Progenitor cell of endocrine pancreas (in vitro differentiated cells): ENCODE measurements around the gene DBT. TPM values are rescaled to one million over a fixed set of nuclear protein-coding genes. Genes with fewer than 3 reads are reported as not detected.

Experiments
- DNase-seq: peaks from one replicate; pipeline ENCODE4 v3.0.0; 2021; ENCODE audit warnings: low spot score; ENCODE audit not compliant: unreplicated experiment
- H3K27ac Mint-ChIP-seq: 2 replicates; pipeline ENCODE4 v1.8.0; 2021; ENCODE audit warnings: mild to moderate bottlenecking, moderate library complexity, mixed read lengths
- H3K27me3 Mint-ChIP-seq: 2 replicates; pipeline ENCODE4 v1.8.0; 2021; ENCODE audit warnings: mixed read lengths
- H3K36me3 Mint-ChIP-seq: 2 replicates; pipeline ENCODE4 v1.8.0; 2022; ENCODE audit warnings: mixed read lengths; ENCODE audit not compliant: insufficient read depth
- H3K4me1 Mint-ChIP-seq: 2 replicates; pipeline ENCODE4 v1.8.0; 2021; ENCODE audit warnings: low read depth, mixed read lengths
- H3K4me3 Mint-ChIP-seq: 2 replicates; pipeline ENCODE4 v1.8.0; 2021; ENCODE audit warnings: low read depth, mild to moderate bottlenecking, moderate library complexity, mixed read lengths
- H3K9me3 Mint-ChIP-seq: 2 replicates; pipeline ENCODE4 v1.8.0; 2021; ENCODE audit warnings: low read depth, mixed read lengths
- CTCF ChIP-seq: fragments of 200-600 bp; sonication (generic); IDR thresholded peaks from one replicate; pipeline ENCODE4 v1.5.0; 2021; ENCODE audit warnings: antibody characterized with exemption, mild to moderate bottlenecking; ENCODE audit not compliant: unreplicated experiment
- total RNA-seq: library from RNA; stranded (reverse); gene quantifications from 2 replicates; pipeline ENCODE4 v1.2.1, GENCODE V29; 2021

DBT gene
- total RNA-seq, 1 donor from 2014 or later: 20.4 TPM

DNA sequence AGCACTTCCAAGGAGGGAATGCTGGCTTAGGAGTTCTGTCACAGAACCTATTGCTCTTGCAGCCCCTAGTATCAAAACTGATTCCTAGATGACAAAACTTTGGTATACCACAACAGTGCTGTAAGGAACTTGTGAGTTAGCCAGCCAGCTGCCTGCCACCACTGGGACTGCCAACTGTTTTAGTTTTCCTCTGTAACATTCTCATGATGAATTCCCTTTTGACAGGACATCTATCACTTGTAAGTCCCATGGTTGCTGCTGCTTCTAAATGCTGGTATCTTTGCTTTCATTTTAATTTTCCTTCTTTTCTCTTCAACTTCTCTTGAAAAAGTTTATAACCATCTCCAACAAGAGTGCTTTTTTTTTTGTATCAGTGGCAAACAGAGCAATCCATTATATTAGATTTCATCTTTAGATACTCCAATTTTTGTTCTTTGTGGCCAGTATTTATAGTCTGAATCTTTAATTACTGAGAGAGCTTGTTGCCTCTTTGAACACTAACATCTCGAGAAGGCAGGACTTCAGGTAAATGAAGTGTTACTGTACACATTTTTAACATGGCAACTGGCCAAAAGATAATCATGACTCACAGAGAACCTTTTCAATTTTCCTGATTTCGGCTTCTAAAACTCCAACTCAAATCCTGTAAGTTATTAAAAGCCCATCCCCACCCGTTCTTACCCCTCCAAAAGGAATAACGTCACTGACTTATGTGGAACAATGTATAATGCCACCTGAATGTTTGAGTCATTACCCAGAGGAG is 19.8 kb downstream of the DBT start:
- Mint-ChIP-seq H3K36me3 (peaks cover 21% of the 10 kb centered on the region), H3K4me3 (no peak overlapping the region), H3K27ac (no peak overlapping the region), H3K9me3 (no peaks in the 10 kb centered on the region), H3K4me1 (no peaks in the 10 kb centered on the region), H3K27me3 (no peaks in the 10 kb centered on the region)
- no peak for DNase-seq
- TF ChIP-seq CTCF: no peak

DNA sequence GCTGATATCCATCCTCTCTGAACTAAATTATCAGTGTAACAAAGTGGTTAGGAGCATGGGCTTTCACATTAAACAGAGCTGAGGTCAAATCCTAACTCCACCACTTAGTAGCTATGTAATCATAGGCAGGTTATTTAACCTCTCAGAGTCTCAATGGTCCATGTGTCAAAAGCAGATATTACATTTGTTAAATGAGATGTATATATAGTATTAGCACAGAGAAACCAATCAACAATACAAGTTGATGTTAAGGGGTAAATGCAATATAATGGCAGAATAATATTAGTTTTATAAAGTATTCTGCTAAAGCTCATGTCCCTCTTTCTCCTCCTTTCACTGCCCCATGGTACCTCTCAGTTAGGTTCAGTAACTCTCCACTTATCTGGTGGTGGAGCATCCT is 27.2 kb downstream of the DBT start:
- H3K27me3 Mint-ChIP-seq: no peaks in the 10 kb centered on the region
- H3K4me3 Mint-ChIP-seq: no peak overlapping the region

DNA sequence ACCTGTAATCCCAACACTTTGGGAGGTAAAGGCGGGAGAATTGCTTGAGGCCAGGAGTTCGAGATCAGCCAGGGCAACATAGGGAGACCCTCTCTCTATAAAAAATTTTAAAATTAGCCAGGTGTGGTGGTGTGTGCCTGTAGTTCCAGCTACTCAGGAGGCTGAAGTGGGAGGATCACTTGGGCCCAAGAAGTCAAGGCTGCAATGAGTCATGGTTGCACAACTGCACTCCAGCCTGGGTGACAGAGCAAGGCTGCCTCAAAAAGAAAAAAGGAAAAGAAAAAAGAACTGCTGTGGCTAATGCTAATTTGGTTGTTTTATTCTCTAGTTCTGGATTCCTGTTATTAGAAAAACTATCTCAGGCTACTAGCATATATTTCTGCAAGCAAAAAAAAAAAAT is 29.8 kb downstream of the DBT start:
- Mint-ChIP-seq H3K27ac (no peak overlapping the region), H3K36me3 (peaks cover 3% of the 10 kb centered on the region), H3K4me3 (no peak overlapping the region), H3K4me1 (no peaks in the 10 kb centered on the region), H3K27me3 (no peaks in the 10 kb centered on the region), H3K9me3 (no peaks in the 10 kb centered on the region)
- no peak for TF ChIP-seq CTCF
- DNase-seq: no peak

More for the DNA sequence above, 27.2 kb downstream of the DBT start:
- Mint-ChIP-seq H3K36me3 (peaks cover 1% of the 10 kb centered on the region), H3K9me3 (no peaks in the 10 kb centered on the region), H3K4me1 (no peaks in the 10 kb centered on the region), H3K27ac (no peak overlapping the region)
- no peak for DNase-seq
- no peak for TF ChIP-seq CTCF

DNA sequence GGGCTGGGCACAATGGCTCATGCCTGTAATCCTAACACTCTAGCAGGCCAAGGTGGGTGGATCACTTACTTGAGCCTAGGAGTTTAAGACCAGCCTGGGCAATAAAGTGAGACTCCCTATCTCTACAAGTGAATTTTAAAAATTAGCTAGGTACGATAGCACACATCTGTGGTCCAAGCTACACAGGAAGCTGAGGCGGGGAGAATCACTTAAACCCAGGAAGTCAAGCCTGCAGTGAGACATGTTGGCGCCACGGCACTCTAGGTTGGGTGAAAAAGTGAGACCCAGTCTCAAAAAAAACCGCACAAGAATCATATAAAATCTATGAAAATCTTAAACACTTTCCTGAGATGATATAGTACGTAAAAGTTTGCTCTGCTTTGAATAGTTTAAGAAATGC is 30.2 kb downstream of the DBT start:
- no peak overlapping the region for H3K4me3 Mint-ChIP-seq
- no peaks in the 10 kb centered on the region for H3K9me3 Mint-ChIP-seq
- no peaks in the 10 kb centered on the region for H3K27me3 Mint-ChIP-seq
- peaks cover 3% of the 10 kb centered on the region for H3K36me3 Mint-ChIP-seq
- DNase-seq: no peak
- no peak overlapping the region for H3K27ac Mint-ChIP-seq
- H3K4me1 Mint-ChIP-seq: no peaks in the 10 kb centered on the region
- no peak for TF ChIP-seq CTCF

DNA sequence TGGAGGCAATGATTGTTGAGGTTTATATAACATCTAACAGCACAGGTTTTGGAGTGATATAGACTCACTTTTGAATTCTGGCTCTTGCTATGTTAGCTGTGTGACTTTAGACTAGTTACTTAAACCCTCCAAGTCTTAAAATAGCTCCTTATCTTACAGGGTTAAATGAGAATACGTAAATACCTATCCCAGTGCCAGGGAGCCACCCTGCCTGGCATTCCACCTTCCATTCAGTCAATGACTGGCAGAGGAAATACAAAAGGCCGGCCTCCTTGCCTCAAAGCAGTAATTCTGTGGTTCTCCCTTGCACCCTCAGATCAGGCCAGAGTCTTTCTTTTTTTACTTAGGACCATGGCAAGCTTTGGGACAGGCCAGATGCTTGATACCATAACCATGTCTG is 31.8 kb downstream of the DBT start:
- H3K36me3 Mint-ChIP-seq: peaks cover 8% of the 10 kb centered on the region
- no peak for DNase-seq
- no peak for TF ChIP-seq CTCF
- H3K4me1 Mint-ChIP-seq: no peaks in the 10 kb centered on the region
- no peaks in the 10 kb centered on the region for H3K9me3 Mint-ChIP-seq
- no peak overlapping the region for H3K4me3 Mint-ChIP-seq
- H3K27me3 Mint-ChIP-seq: no peaks in the 10 kb centered on the region
- H3K27ac Mint-ChIP-seq: no peak overlapping the region
